ENCODE results near the gene FRMPD3.

DNA sequence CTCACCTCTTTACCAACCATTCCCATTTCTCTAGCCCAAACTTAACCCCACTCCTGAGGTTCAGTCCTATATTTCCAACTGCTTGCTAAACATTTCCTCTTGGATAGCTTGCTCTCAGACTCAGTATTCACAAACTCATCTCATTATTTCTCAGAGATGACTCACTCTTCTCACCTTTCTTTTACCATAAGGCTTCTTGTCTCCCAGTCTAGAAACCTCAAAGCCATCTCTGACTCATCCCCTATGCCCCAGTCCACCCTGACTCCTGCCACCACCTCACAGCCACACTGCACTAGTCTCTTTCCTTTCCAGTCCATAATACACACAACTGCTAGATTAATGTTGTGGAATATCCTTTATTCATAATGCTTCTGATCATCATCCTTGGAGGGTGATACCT lies 4.8 kb downstream of the FRMPD3 start:
- TF ChIP-seq SPI1 (IDR thresholded peaks at IDR 0.05; ENCODE audit: borderline replicate concordance, low read depth), result no peak
- no peak for TF ChIP-seq POLR2AphosphoS5 (IDR thresholded peaks at IDR 0.05; ENCODE audit: low read depth)
- TF ChIP-seq, protein P1, sequence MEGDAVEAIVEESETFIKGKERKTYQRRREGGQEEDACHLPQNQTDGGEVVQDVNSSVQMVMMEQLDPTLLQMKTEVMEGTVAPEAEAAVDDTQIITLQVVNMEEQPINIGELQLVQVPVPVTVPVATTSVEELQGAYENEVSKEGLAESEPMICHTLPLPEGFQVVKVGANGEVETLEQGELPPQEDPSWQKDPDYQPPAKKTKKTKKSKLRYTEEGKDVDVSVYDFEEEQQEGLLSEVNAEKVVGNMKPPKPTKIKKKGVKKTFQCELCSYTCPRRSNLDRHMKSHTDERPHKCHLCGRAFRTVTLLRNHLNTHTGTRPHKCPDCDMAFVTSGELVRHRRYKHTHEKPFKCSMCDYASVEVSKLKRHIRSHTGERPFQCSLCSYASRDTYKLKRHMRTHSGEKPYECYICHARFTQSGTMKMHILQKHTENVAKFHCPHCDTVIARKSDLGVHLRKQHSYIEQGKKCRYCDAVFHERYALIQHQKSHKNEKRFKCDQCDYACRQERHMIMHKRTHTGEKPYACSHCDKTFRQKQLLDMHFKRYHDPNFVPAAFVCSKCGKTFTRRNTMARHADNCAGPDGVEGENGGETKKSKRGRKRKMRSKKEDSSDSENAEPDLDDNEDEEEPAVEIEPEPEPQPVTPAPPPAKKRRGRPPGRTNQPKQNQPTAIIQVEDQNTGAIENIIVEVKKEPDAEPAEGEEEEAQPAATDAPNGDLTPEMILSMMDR (IDR thresholded peaks at IDR 0.05; ENCODE audit: insufficient read depth, low read length), result no peak
